Memory B cell (primary cell): ENCODE results near the gene KRAS.

Experiments
- ATAC-seq: fragments of 150-1000 bp; cut with Tn5 transposase; 2 replicates; pipeline ENCODE4 v1.10.0; 2021; ENCODE audit warnings: low read depth, mild to moderate bottlenecking, moderate library complexity
- DNase-seq, 2 donors: peaks; one replicate each; pipeline ENCODE4 v3.0.0; 2022; ENCODE audit warnings: low spot score in 2 of 2
- H3K27ac Mint-ChIP-seq: one replicate; pipeline ENCODE4 v1.8.0; 2022; ENCODE audit warnings: mild to moderate bottlenecking, moderate library complexity, mixed read lengths
- H3K27me3 Mint-ChIP-seq: one replicate; pipeline ENCODE4 v1.8.0; 2022; ENCODE audit warnings: mixed read lengths
- H3K36me3 Mint-ChIP-seq: one replicate; pipeline ENCODE4 v1.8.0; 2022; ENCODE audit warnings: mild to moderate bottlenecking, mixed read lengths
- H3K4me1 Mint-ChIP-seq: one replicate; pipeline ENCODE4 v1.8.0; 2022; ENCODE audit warnings: mixed read lengths
- H3K4me3 Mint-ChIP-seq: one replicate; pipeline ENCODE4 v1.8.0; 2022; ENCODE audit warnings: mild to moderate bottlenecking, moderate library complexity, mixed read lengths
- H3K9me3 Mint-ChIP-seq: one replicate; pipeline ENCODE4 v1.8.0; 2022; ENCODE audit warnings: mixed read lengths

Gene KRAS

DNA sequence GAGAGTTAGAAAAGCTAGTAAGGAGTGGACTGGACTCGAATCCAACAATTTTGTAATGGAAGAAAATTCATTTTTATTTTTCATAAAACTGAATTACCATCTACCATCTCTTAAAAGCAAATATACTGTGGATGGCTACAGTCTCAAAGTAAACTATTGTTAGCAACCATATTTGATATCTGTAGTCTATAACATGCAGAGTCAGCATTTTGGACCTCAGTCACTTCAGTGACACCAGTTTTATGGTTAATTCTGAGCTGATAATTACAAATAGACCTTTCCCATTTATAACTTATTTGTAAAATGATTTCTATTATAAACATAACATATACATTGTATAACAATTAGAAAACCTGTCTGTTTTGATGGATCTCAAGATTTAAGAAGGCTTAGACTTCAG lies 2.0 kb downstream of the KRAS start:
- Mint-ChIP-seq H3K27ac (peak overlapping the region; percentile 93), H3K27me3 (no peaks in the 10 kb centered on the region), H3K4me1 (peaks cover 29% of the 10 kb centered on the region), H3K36me3 (peaks cover 13% of the 10 kb centered on the region), H3K9me3 (peaks cover 2% of the 10 kb centered on the region), H3K4me3 (peak overlapping the region; percentile 93)
- DNase-seq, result no peak
- no peak for ATAC-seq

GRCh38 chr12:25248137-25248536 lies 2.6 kb downstream of the KRAS start:
- Mint-ChIP-seq H3K27ac (no peak overlapping the region), H3K4me1 (peaks cover 24% of the 10 kb centered on the region), H3K9me3 (peaks cover 2% of the 10 kb centered on the region), H3K36me3 (peaks cover 13% of the 10 kb centered on the region), H3K27me3 (no peaks in the 10 kb centered on the region), H3K4me3 (no peak overlapping the region)
- ATAC-seq (no peak), DNase-seq (no peak)

GRCh38 chr12:25245491-25245890 lies 5.2 kb downstream of the KRAS start:
- Mint-ChIP-seq H3K27me3 (no peaks in the 10 kb centered on the region), H3K4me3 (no peak overlapping the region), H3K4me1 (peaks cover 16% of the 10 kb centered on the region)

DNA sequence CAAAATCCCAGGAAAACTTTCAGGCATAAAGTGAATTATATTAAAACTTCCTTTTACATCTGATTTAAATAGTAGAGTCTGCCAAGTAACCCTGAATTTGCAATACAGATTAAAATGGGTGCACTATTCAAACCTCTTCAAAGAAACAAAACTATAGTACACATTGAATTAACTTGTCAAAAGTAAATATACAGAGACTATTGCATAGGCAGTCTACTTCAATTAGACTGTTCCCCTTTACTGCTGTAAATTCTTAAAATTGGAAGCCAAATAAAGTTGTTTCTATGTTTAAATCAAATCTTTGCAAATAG lies 7.1 kb downstream of the KRAS start:
- Mint-ChIP-seq H3K4me3 (no peak overlapping the region), H3K27me3 (no peaks in the 10 kb centered on the region), H3K4me1 (peaks cover 9% of the 10 kb centered on the region), H3K27ac (peak overlapping the region; percentile 89), H3K9me3 (peaks cover 2% of the 10 kb centered on the region), H3K36me3 (peaks cover 19% of the 10 kb centered on the region)
- DNase-seq (no peak), ATAC-seq (no peak)

More at GRCh38 chr12:25245491-25245890, 5.2 kb downstream of the KRAS start:
- ATAC-seq, result no peak
- H3K36me3 Mint-ChIP-seq, result peaks cover 15% of the 10 kb centered on the region
- peak overlapping the region; percentile 17 for H3K27ac Mint-ChIP-seq
- peaks cover 2% of the 10 kb centered on the region for H3K9me3 Mint-ChIP-seq
- no peak for DNase-seq

GRCh38 chr12:25242981-25243679 lies 7.6 kb downstream of the KRAS start:
- Mint-ChIP-seq H3K4me1 (peaks cover 9% of the 10 kb centered on the region), H3K4me3 (no peak overlapping the region), H3K27ac (peak overlapping the region; percentile 89), H3K9me3 (peaks cover 2% of the 10 kb centered on the region), H3K27me3 (no peaks in the 10 kb centered on the region), H3K36me3 (peaks cover 19% of the 10 kb centered on the region)
- DNase-seq (no peak), ATAC-seq (no peak)

GRCh38 chr12:25241167-25242020 lies 9.3 kb downstream of the KRAS start:
- H3K4me1 Mint-ChIP-seq, result peaks cover 6% of the 10 kb centered on the region
- H3K27ac Mint-ChIP-seq, result peak overlapping the region; percentile 67
- H3K9me3 Mint-ChIP-seq, result peaks cover 2% of the 10 kb centered on the region
- ATAC-seq (peak; percentile 83), DNase-seq (peak in 1 of 2 donors; percentile 53)
- peaks cover 24% of the 10 kb centered on the region for H3K36me3 Mint-ChIP-seq
- H3K4me3 Mint-ChIP-seq, result no peak overlapping the region
- no peaks in the 10 kb centered on the region for H3K27me3 Mint-ChIP-seq

GRCh38 chr12:25236626-25237025 lies 14.1 kb downstream of the KRAS start:
- Mint-ChIP-seq H3K36me3 (peaks cover 26% of the 10 kb centered on the region), H3K27me3 (no peaks in the 10 kb centered on the region), H3K4me3 (no peak overlapping the region)

DNA sequence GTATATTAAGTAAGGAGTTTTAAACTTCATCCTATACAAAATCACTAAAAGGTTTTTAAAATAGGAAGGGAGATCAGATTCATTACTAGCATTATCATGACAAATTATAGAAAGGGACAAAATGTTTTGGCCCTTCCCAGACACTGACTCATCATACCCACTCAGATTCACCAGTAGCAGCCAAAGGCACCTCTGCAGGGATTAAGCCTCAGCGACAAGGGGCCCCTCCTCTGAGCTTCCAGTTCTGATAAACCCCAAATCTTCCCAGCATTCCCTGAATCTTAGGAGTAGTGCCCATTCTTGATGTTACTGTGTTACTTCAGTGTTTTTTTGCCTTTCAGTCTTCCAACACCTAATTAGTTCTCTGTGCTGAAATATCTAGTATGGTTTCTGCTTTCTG lies 14.5 kb downstream of the KRAS start:
- H3K4me1 Mint-ChIP-seq, result peaks cover 2% of the 10 kb centered on the region
- no peaks in the 10 kb centered on the region for H3K9me3 Mint-ChIP-seq

More at GRCh38 chr12:25236626-25237025, 14.1 kb downstream of the KRAS start:
- ATAC-seq, result no peak
- no peak for DNase-seq
- Mint-ChIP-seq H3K4me1 (peaks cover 2% of the 10 kb centered on the region), H3K9me3 (no peaks in the 10 kb centered on the region), H3K27ac (peak overlapping the region; percentile 74)

GRCh38 chr12:25213338-25213737 lies 37.4 kb downstream of the KRAS start:
- H3K4me1 Mint-ChIP-seq, result no peaks in the 10 kb centered on the region
- no peaks in the 10 kb centered on the region for H3K27me3 Mint-ChIP-seq
- DNase-seq (no peak), ATAC-seq (no peak)
- H3K4me3 Mint-ChIP-seq, result no peak overlapping the region
- H3K27ac Mint-ChIP-seq, result peak overlapping the region; percentile 42
- peaks cover 4% of the 10 kb centered on the region for H3K36me3 Mint-ChIP-seq
- no peaks in the 10 kb centered on the region for H3K9me3 Mint-ChIP-seq

More for the DNA sequence above, 14.5 kb downstream of the KRAS start:
- ATAC-seq (no peak), DNase-seq (no peak)
- Mint-ChIP-seq H3K4me3 (no peak overlapping the region), H3K27ac (no peak overlapping the region), H3K36me3 (peaks cover 26% of the 10 kb centered on the region), H3K27me3 (no peaks in the 10 kb centered on the region)

GRCh38 chr12:25208554-25208953 lies 42.2 kb downstream of the KRAS start:
- Mint-ChIP-seq H3K4me1 (no peaks in the 10 kb centered on the region), H3K27ac (peak overlapping the region; percentile 68), H3K4me3 (no peak overlapping the region), H3K9me3 (no peaks in the 10 kb centered on the region), H3K36me3 (peaks cover 4% of the 10 kb centered on the region), H3K27me3 (no peaks in the 10 kb centered on the region)
- ATAC-seq, result no peak
- DNase-seq, result no peak

DNA sequence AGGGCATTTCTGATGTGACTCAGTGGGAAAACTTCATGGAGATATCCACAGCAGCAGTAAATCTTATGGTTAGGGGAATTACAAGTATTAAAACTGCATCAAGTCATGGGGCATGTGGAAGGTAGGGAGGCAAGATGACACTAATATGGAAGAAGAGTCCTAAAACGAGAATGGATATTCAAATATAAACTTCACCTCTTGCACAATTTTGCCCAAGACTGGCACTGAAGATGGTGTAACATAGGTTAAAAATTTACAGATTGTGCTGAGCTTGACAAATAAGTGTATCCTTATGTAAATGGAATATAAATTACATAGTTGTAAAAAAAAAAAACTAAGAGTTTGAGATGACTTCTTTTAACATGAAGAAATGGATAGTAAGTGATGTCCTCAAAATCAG lies 42.9 kb downstream of the KRAS start:
- Mint-ChIP-seq H3K9me3 (no peaks in the 10 kb centered on the region), H3K4me3 (no peak overlapping the region), H3K27ac (peak overlapping the region; percentile 51), H3K36me3 (peaks cover 4% of the 10 kb centered on the region), H3K4me1 (no peaks in the 10 kb centered on the region), H3K27me3 (no peaks in the 10 kb centered on the region)
- ATAC-seq, result no peak
- no peak for DNase-seq

DNA sequence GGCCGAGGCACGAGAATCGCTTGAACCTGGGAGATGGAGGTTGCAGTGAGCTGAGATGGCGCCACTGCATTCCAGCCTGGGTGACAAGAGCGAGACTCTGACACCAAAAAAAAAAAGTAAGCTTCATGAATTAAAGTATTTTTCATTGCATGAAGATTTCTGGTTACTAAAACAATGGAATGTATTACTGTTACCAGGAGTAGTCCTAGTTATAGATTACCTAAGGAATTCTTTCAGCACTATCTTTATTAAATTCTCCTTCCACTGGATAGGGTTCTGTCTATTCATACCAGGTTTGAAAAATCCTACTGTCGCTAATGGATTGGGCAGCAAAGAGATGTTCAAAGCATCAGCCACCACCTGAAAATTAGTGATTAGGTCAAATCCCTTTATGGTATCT lies 43.3 kb downstream of the KRAS start:
- Mint-ChIP-seq H3K27ac (peak overlapping the region; percentile 51), H3K36me3 (peaks cover 5% of the 10 kb centered on the region), H3K9me3 (no peaks in the 10 kb centered on the region), H3K27me3 (no peaks in the 10 kb centered on the region), H3K4me3 (no peak overlapping the region), H3K4me1 (peaks cover 1% of the 10 kb centered on the region)
- ATAC-seq, result no peak
- DNase-seq, result no peak

DNA sequence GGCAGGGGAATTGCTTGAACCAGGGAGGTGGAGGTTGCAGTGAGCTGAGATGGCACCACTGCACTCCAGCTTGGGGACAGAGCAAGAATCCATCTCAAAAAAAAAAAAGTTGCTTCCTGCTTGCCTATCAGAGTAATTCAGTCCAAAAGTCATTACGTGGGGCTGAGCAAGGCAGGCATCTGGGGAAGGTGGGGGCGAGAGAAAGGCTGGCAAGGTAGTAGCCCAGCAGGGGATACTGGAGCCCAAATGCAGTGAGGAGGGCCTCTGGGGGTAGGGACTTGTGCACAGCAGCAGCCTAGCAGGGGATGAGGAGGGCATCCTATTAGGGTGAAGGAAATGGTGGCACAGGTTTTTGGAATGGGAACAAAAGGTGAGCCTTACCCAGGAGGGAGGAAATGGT lies 48.6 kb downstream of the KRAS start:
- H3K4me1 Mint-ChIP-seq, result peaks cover 18% of the 10 kb centered on the region
- H3K4me3 Mint-ChIP-seq, result no peak overlapping the region
- peaks cover 6% of the 10 kb centered on the region for H3K36me3 Mint-ChIP-seq
- DNase-seq, result no peak
- H3K9me3 Mint-ChIP-seq, result no peaks in the 10 kb centered on the region
- no peak for ATAC-seq
- H3K27ac Mint-ChIP-seq, result no peak overlapping the region
- H3K27me3 Mint-ChIP-seq, result no peaks in the 10 kb centered on the region

DNA sequence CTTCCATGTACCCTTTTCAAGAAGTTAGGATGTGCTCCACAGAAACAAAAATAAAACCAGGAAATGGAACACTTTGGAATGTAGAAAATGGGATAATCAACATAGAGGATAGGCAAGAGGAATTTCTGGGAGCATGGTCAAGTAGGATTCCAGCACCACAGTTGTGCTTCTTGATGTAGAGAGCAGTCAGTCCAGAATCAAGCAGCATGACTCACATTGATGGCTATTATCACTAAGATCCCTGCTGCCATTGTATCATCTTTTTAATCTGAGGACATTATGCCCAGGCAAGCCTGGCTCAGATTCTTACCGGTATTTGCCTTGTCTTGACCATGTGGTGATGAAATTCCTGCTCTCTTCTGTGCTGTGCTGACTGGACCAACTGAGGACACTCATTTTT lies 50.0 kb downstream of the KRAS start:
- H3K4me1 Mint-ChIP-seq, result peaks cover 21% of the 10 kb centered on the region
- H3K36me3 Mint-ChIP-seq, result peaks cover 6% of the 10 kb centered on the region
- DNase-seq (no peak), ATAC-seq (no peak)
- H3K27ac Mint-ChIP-seq, result peak overlapping the region; percentile 63
- H3K27me3 Mint-ChIP-seq, result no peaks in the 10 kb centered on the region
- H3K4me3 Mint-ChIP-seq, result no peak overlapping the region
- no peaks in the 10 kb centered on the region for H3K9me3 Mint-ChIP-seq
